Smooth muscle cell of the coronary artery (primary cell): ENCODE measurements around the gene CEP290. TPM values are rescaled to one million over a fixed set of nuclear protein-coding genes. Genes with fewer than 3 reads are reported as not detected.

Experiments used
- total RNA-seq: library from RNA; depleted of rRNA; stranded (reverse); fragments of >200 nt; gene quantifications from 2 replicates; pipeline ENCODE4 v1.2.3, GENCODE V29; 2014; ENCODE audit warnings: low replicate concordance

CEP290 gene, protein sequence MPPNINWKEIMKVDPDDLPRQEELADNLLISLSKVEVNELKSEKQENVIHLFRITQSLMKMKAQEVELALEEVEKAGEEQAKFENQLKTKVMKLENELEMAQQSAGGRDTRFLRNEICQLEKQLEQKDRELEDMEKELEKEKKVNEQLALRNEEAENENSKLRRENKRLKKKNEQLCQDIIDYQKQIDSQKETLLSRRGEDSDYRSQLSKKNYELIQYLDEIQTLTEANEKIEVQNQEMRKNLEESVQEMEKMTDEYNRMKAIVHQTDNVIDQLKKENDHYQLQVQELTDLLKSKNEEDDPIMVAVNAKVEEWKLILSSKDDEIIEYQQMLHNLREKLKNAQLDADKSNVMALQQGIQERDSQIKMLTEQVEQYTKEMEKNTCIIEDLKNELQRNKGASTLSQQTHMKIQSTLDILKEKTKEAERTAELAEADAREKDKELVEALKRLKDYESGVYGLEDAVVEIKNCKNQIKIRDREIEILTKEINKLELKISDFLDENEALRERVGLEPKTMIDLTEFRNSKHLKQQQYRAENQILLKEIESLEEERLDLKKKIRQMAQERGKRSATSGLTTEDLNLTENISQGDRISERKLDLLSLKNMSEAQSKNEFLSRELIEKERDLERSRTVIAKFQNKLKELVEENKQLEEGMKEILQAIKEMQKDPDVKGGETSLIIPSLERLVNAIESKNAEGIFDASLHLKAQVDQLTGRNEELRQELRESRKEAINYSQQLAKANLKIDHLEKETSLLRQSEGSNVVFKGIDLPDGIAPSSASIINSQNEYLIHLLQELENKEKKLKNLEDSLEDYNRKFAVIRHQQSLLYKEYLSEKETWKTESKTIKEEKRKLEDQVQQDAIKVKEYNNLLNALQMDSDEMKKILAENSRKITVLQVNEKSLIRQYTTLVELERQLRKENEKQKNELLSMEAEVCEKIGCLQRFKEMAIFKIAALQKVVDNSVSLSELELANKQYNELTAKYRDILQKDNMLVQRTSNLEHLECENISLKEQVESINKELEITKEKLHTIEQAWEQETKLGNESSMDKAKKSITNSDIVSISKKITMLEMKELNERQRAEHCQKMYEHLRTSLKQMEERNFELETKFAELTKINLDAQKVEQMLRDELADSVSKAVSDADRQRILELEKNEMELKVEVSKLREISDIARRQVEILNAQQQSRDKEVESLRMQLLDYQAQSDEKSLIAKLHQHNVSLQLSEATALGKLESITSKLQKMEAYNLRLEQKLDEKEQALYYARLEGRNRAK (N-terminal part only)
- total RNA-seq = 5.7 and 8.1 TPM in 2 replicates

GRCh38 chr12:88141774-88142609 lies at the start of gene CEP290, which contains the start of gene TMTC3:
Gene CEP290, minus strand, starts transcription at chr12:88142088. Its CDS starts 781 bp downstream, at chr12:88141307.
Gene TMTC3, plus strand, starts transcription at chr12:88142307. Its CDS starts 6,009 bp downstream, at chr12:88148316.

DNA sequence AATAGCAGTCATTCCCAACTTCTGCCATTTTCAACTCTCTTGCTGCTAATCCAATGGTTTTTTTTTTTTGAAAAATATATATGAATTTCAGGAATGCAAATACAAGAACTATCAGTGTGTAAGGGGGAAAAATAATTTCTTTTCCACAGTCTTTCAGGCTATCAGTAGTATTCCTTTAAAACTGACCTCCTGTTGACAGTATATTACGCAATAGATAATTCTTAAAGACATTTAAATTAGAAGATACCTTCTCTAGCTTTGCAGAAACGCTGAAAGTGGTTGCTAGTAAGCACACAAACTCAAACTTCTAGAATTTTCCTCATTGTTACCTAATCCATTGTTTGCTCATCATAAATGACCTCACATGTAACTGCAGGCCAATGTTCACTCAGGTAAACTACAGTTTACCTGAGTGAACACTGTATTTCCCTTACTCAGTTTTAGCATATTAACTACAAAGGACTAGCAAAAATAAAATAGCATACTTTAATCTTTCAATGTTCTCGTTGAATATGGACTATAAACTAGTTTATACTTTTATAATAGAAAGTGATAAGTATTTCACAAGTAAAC lies 112.7 kb downstream of the CEP290 start, which contains the start of gene C12orf50:
Gene C12orf50, minus strand, starts transcription at position 309 of the 573 bp plus-strand sequence. CDS start 2,439 bp downstream, outside the sequence.

Other genes starting within 250 kb of the CEP290 start
- 0.12 TPM in 1 of 2 replicates, not detected in the other for gene C12orf50, start 112.7 kb downstream of the CEP290 start, total RNA-seq
- gene TMTC3, start 219 bp upstream of the CEP290 start, total RNA-seq = 26.1 and 30.5 TPM in 2 replicates